Left cardiac atrium (tissue), 4 donors: ENCODE measurements around the gene ZEB1. TPM values are rescaled to one million over a fixed set of nuclear protein-coding genes. Genes with fewer than 3 reads are reported as not detected.
"Not testable (repeated sequence)": the region's sequence is repeated elsewhere in the genome, so short reads cannot be mapped to it uniquely, and the experiment has no call there.

ENCODE experiments used
- ATAC-seq, 2 donors: fragments of 200-7000 bp; cut with Tn5 transposase; one replicate each; pipeline ENCODE4 v1.9.1; 2020; ENCODE audit warnings: mild to moderate bottlenecking in 2 of 2, moderate library complexity in 2 of 2
- DNase-seq: peaks from one replicate; pipeline ENCODE4 v3.0.0-alpha.2; 2020
- intact Hi-C, 2 donors: fragments of 100-400 bp; cut with DNase I; formaldehyde crosslinking; loops; one replicate each; pipeline versions ENCODE4 v1.14.1 to v1.15.1; 2022 to 2023
- total RNA-seq, 2 donors: library from RNA; stranded (reverse); fragmentation: NEBNext Ultra II Directional; extraction: Animal tissue kit (Norgen Biotek cat#: 25700); gene quantifications; one replicate each; pipeline ENCODE4 v1.2.1, GENCODE V29; 2021
- donor health status: DM: no; HTN: yes; CAD: no.
- donor health status: DM: no; HTN: yes; CAD: no; lungs with severe emphysema.
- donor health status: DM: yes; HTN: yes; CAD: no.
- donor health status: Dilated cardiomyopathy.

The ZEB1 gene
- total RNA-seq, 2 donors from 2014 or later, result 63.7 to 74.7 TPM

GRCh38 chr10:31526178-31526577, 207.2 kb downstream of the ZEB1 start:
- DNase-seq (no peak), ATAC-seq (no peak)
- intact Hi-C loops, result no loop called here

GRCh38 chr10:31526681-31527080, 207.7 kb downstream of the ZEB1 start:
- ATAC-seq (peak in 1 of 2 donors; percentile 51), DNase-seq (peak; percentile 24)
- intact Hi-C loops, result no loop called here

- no peak for ATAC-seq
- DNase-seq, result no peak
- intact Hi-C loops, result no loop called here
Measured at GRCh38 chr10:31528831-31529230, 209.8 kb downstream of the ZEB1 start.

GRCh38 chr10:31536302-31536701, 217.3 kb downstream of the ZEB1 start:
- ATAC-seq, result no peak
- no peak for DNase-seq
- intact Hi-C loops, result no loop called here

GRCh38 chr10:31549896-31550295, 230.9 kb downstream of the ZEB1 start:
- intact Hi-C loops, result no loop called here
- ATAC-seq (no peak), DNase-seq (no peak)

- no peak for DNase-seq
Measured at GRCh38 chr10:31554556-31554955, 235.5 kb downstream of the ZEB1 start.

GRCh38 chr10:31557854-31558253, 238.8 kb downstream of the ZEB1 start:
- DNase-seq (no peak), ATAC-seq (no peak)
- intact Hi-C loops, result no loop called here

More at GRCh38 chr10:31554556-31554955, 235.5 kb downstream of the ZEB1 start:
- intact Hi-C loops, result no loop called here
- no peak for ATAC-seq

- DNase-seq, ATAC-seq, intact Hi-C loops: not testable (repeated sequence)
Measured at GRCh38 chr10:31568252-31568861, 249.3 kb downstream of the ZEB1 start.

GRCh38 chr10:31574577-31574976, 255.6 kb downstream of the ZEB1 start:
- ATAC-seq (no peak), DNase-seq (no peak)
- intact Hi-C loops, result no loop called here

GRCh38 chr10:31578181-31578852, 259.3 kb downstream of the ZEB1 start:
- no peak for DNase-seq
- no peak for ATAC-seq
- intact Hi-C loops, result no loop called here

GRCh38 chr10:31578951-31579350, 259.9 kb downstream of the ZEB1 start:
- DNase-seq (no peak), ATAC-seq (no peak)
- intact Hi-C loops, result no loop called here
